ENCODE results near the gene LAP3.

Gene LAP3

DNA sequence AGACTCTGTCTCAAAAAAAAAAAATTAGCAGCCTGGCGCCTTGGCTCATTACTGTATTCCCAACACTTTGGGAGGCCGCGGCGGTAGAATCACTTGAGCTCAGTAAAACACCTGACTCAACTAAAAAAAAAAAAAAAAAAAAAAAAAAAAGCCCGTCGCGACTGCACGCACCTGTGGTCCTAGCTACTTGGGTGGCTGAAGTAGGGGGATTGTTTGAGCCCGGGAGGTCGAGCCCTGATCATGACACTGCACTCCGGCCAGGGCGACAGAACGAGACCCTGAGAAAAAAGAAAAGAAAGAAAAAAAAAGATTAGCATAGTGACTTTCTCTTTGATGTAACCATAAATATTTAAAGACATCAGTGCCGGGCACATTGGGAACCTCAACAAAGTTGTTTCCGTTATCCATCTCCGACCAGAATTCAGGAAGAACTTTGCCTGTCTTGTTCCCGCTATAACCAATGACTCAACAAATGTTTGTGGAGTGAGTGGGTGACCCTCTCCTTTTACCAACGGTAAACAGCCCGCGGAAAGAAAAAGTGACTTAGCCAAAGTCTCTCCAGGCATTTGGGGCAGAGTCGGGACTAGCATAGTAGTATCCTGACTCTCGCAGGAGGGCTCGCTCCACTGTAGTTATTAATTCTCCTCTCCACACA is 36.9 kb downstream of the LAP3 start:
- Histone ChIP-seq H3K36me3 (ENCODE audit: control insufficient read depth, insufficient read depth, low read length) (peaks cover 10% of the 10 kb centered on the region), H3K4me3 (replicated peaks; ENCODE audit: low read depth, low read length) (peak overlapping the region; percentile 84), H3K27me3 (replicated peaks; ENCODE audit: control insufficient read depth, insufficient read depth, low read length) (no peaks in the 10 kb centered on the region)
- DNase-seq (ENCODE audit: extremely low read depth, insufficient read length) = peak; percentile 32
- TF ChIP-seq, protein P1, sequence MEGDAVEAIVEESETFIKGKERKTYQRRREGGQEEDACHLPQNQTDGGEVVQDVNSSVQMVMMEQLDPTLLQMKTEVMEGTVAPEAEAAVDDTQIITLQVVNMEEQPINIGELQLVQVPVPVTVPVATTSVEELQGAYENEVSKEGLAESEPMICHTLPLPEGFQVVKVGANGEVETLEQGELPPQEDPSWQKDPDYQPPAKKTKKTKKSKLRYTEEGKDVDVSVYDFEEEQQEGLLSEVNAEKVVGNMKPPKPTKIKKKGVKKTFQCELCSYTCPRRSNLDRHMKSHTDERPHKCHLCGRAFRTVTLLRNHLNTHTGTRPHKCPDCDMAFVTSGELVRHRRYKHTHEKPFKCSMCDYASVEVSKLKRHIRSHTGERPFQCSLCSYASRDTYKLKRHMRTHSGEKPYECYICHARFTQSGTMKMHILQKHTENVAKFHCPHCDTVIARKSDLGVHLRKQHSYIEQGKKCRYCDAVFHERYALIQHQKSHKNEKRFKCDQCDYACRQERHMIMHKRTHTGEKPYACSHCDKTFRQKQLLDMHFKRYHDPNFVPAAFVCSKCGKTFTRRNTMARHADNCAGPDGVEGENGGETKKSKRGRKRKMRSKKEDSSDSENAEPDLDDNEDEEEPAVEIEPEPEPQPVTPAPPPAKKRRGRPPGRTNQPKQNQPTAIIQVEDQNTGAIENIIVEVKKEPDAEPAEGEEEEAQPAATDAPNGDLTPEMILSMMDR (IDR thresholded peaks at IDR 0.05; ENCODE audit: insufficient read depth, low read length, poor library complexity, severe bottlenecking) = no peak

DNA sequence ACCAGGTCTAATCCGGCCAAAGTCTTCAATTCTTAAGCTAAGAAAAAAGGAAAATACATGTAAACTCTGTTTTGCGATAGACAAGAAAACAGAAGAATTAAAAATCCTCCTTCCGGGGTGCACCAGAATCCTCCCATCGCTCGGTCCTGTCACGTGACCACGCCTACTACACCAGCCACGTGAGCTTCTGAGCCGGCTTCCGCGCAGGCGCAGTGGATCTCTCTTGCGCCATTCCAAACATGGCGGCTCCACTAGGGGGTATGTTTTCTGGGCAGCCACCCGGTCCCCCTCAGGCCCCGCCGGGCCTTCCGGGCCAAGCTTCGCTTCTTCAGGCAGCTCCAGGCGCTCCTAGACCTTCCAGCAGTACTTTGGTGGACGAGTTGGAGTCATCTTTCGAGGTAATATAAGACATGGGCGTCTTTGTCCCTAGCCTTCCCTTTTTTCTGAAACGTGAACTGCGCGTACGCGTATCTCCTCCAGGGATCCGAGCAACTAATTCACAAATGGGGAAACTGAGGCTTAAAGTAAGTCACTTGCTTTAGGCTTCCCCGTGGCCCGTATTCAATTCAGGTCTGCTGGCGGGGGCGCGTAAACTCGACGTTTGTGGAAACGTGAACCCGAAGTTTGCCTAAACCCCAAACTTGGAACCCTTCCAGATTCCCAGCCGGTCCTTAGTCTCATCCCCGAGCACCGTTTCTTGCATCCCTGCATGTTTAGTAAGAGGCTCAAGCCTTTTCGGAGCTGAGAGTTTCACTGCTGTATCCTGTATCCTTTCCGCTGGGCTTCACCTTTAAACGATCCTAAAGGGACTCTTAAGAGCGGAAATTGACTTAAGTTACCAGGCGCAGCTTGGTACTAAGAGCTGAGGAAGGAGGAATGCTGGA is 37.7 kb downstream of the LAP3 start, which contains the start of gene MED28:
MED28 (plus strand) TSS at position 226 of the 884 bp plus-strand sequence; CDS start at position 240, 14 bp downstream.
- peaks cover 11% of the 10 kb centered on the region for H3K36me3 ChIP-seq (ENCODE audit: control insufficient read depth, insufficient read depth, low read length)
- TF ChIP-seq, protein P1 (IDR thresholded peaks at IDR 0.05; ENCODE audit: insufficient read depth, low read length, poor library complexity, severe bottlenecking) = no peak
- H3K27me3 ChIP-seq (replicated peaks; ENCODE audit: control insufficient read depth, insufficient read depth, low read length) = no peaks in the 10 kb centered on the region
- DNase-seq (ENCODE audit: extremely low read depth, insufficient read length) = peak; percentile 87
- H3K4me3 ChIP-seq (replicated peaks; ENCODE audit: low read depth, low read length) = peak within 1 kb of the TSS; percentile 84

DNA sequence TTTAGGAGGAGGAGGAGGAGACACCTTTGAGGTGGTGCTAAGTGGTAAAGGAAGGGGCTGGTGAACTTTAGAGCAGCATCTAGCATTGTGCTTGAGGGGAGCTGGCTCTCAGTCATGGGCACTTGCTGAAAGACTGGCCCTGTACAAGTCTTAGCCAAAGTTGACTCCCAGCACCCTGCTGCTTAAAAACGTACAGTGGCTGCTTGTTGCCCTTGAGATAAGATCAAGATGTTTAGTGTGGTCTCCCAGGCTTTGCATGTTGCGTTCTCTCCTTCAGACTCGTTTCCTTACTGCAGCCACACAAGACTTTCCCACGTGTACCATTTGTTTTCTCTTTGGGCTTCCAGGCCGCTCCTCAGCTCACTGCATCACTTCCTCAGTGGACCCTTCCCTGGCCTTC is 39.3 kb downstream of the LAP3 start:
- TF ChIP-seq, protein P1 (IDR thresholded peaks at IDR 0.05; ENCODE audit: insufficient read depth, low read length, poor library complexity, severe bottlenecking) = no peak
- Histone ChIP-seq H3K36me3 (ENCODE audit: control insufficient read depth, insufficient read depth, low read length) (peaks cover 13% of the 10 kb centered on the region), H3K4me3 (replicated peaks; ENCODE audit: low read depth, low read length) (no peak overlapping the region), H3K27me3 (replicated peaks; ENCODE audit: control insufficient read depth, insufficient read depth, low read length) (no peaks in the 10 kb centered on the region)
- DNase-seq (ENCODE audit: extremely low read depth, insufficient read length) = no peak

DNA sequence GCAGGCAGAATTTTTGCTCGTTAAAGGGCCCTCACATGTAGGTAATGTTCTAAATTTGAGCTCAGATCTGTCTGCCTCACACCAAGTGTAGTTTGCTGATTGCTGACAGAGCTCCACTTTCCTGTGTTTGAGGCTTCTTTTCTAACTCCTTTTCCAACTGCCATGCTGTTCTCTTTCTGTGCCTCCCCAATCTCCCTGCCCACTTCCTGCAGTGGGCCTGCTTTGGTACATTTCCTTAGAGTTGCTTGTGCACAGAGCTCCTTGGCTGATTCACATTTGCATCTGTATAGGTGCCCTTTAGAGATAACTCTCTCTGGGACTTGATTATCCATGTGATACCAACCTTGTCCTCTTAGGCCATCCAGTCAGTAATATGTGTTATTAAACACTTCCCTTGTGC is 41.9 kb downstream of the LAP3 start:
- H3K4me3 ChIP-seq (replicated peaks; ENCODE audit: low read depth, low read length) = no peak overlapping the region
- no peak for DNase-seq (ENCODE audit: extremely low read depth, insufficient read length)
- H3K36me3 ChIP-seq (ENCODE audit: control insufficient read depth, insufficient read depth, low read length) = peaks cover 23% of the 10 kb centered on the region
- H3K27me3 ChIP-seq (replicated peaks; ENCODE audit: control insufficient read depth, insufficient read depth, low read length) = no peaks in the 10 kb centered on the region
- TF ChIP-seq, protein P1 (IDR thresholded peaks at IDR 0.05; ENCODE audit: insufficient read depth, low read length, poor library complexity, severe bottlenecking) = no peak

DNA sequence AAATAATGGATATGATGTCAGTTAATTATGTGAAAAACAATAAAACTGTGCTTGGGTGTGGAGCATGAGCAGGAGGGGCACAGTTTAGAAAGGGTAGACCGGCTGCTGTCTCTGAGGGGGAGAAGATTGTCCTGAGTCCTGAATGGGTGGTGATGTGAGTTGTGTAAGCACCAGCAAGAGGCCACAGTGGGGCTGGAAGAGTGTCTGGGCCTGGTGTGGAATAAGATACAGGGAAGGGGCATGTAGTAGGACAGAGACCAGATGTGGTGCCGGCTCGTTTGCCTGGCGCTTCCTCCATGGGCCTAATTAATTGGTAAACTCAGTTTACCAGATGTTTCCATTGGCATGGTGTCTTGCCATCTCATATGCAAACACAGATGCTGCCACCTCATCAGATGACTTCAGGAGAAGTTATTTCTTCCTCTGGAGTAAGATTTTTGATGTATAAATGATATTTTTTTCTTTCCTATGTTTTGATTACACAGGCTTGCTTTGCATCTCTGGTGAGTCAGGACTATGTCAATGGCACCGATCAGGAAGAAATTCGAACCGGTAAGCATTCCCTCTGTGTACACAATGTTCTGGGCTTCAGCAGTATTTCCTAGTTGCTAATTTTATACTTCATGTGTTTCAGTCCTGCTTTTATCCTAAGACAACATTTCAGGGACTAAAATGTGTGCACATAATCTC is 42.6 kb downstream of the LAP3 start:
- no peaks in the 10 kb centered on the region for H3K27me3 ChIP-seq (replicated peaks; ENCODE audit: control insufficient read depth, insufficient read depth, low read length)
- no peak for DNase-seq (ENCODE audit: extremely low read depth, insufficient read length)
- H3K36me3 ChIP-seq (ENCODE audit: control insufficient read depth, insufficient read depth, low read length) = peaks cover 26% of the 10 kb centered on the region

More for the DNA sequence above, 42.6 kb downstream of the LAP3 start:
- H3K4me3 ChIP-seq (replicated peaks; ENCODE audit: low read depth, low read length) = no peak overlapping the region
- TF ChIP-seq, protein P1 (IDR thresholded peaks at IDR 0.05; ENCODE audit: insufficient read depth, low read length, poor library complexity, severe bottlenecking) = no peak
